Measurements from ENCODE around the gene ZAR1L.

GRCh38 chr13:32254916-32255723 is 60.0 kb downstream of the ZAR1L start:
- TF ChIP-seq EZH2 (IDR thresholded peaks at IDR 0.05; ENCODE audit: borderline replicate concordance, low read depth, low read length, severe bottlenecking) = no peak
- no peak for TF ChIP-seq CTCF (IDR thresholded peaks at IDR 0.05; ENCODE audit: borderline replicate concordance, extremely low read depth, low read length, poor library complexity, severe bottlenecking)

All from DND-41 (cell line).